Dendritic cell treated with granulocyte-macrophage colony-stimulating factor and Interleukin-4, amounts not matched to agents 40 ng/mL and 50 ng/mL, for 4 days (primary cell): Measurements from ENCODE around the gene PCBP3.
"Not testable (repeated sequence)": the region's sequence is repeated elsewhere in the genome, so short reads cannot be mapped to it uniquely, and the experiment has no call there.

Experiments used
- H3K27ac Mint-ChIP-seq: one replicate; pipeline ENCODE4 v1.8.0; 2022; ENCODE audit warnings: mild to moderate bottlenecking, mixed read lengths
- H3K27me3 Mint-ChIP-seq: one replicate; pipeline ENCODE4 v1.8.0; 2022; ENCODE audit warnings: mild to moderate bottlenecking, mixed read lengths
- H3K36me3 Mint-ChIP-seq: one replicate; pipeline ENCODE4 v1.8.0; 2022; ENCODE audit warnings: low read depth, mixed read lengths
- H3K4me1 Mint-ChIP-seq: one replicate; pipeline ENCODE4 v1.8.0; 2022; ENCODE audit warnings: low read depth, mixed read lengths
- H3K4me3 Mint-ChIP-seq: one replicate; pipeline ENCODE4 v1.8.0; 2022; ENCODE audit warnings: mild to moderate bottlenecking, moderate library complexity, mixed read lengths
- H3K9me3 Mint-ChIP-seq: one replicate; pipeline ENCODE4 v1.8.0; 2022; ENCODE audit warnings: mixed read lengths
- intact Hi-C: fragments of 100-400 bp; cut with micrococcal nuclease; formaldehyde crosslinking; loops from one replicate; pipeline ENCODE4 v1.15.0; 2022

Gene PCBP3

GRCh38 chr21:45893740-45894449, 250.4 kb downstream of the PCBP3 start:
- intact Hi-C loops = no loop called here
- H3K9me3 Mint-ChIP-seq = no peaks in the 10 kb centered on the region
- H3K4me3 Mint-ChIP-seq = no peak overlapping the region
- no peaks in the 10 kb centered on the region for H3K36me3 Mint-ChIP-seq
- H3K27ac Mint-ChIP-seq = no peak overlapping the region
- H3K4me1 Mint-ChIP-seq = peaks cover 18% of the 10 kb centered on the region
- H3K27me3 Mint-ChIP-seq = peaks cover 1% of the 10 kb centered on the region

GRCh38 chr21:45894450-45894825, 250.9 kb downstream of the PCBP3 start:
- Mint-ChIP-seq H3K27me3 (no peaks in the 10 kb centered on the region), H3K27ac (no peak overlapping the region), H3K36me3 (no peaks in the 10 kb centered on the region), H3K9me3 (no peaks in the 10 kb centered on the region), H3K4me3 (no peak overlapping the region), H3K4me1 (peaks cover 18% of the 10 kb centered on the region)
- intact Hi-C loops = no loop called here

GRCh38 chr21:45894906-45895777, 251.6 kb downstream of the PCBP3 start:
- H3K4me3 Mint-ChIP-seq = no peak overlapping the region
- H3K27ac Mint-ChIP-seq = no peak overlapping the region
- no peaks in the 10 kb centered on the region for H3K9me3 Mint-ChIP-seq
- no peaks in the 10 kb centered on the region for H3K36me3 Mint-ChIP-seq
- peaks cover 18% of the 10 kb centered on the region for H3K4me1 Mint-ChIP-seq
- intact Hi-C loops = no loop called here
- no peaks in the 10 kb centered on the region for H3K27me3 Mint-ChIP-seq

- H3K27ac Mint-ChIP-seq = no peak overlapping the region
- no peak overlapping the region for H3K4me3 Mint-ChIP-seq
- H3K27me3 Mint-ChIP-seq = no peaks in the 10 kb centered on the region
- intact Hi-C loops = no loop called here
- peaks cover 18% of the 10 kb centered on the region for H3K4me1 Mint-ChIP-seq
- H3K36me3 Mint-ChIP-seq = no peaks in the 10 kb centered on the region
- no peaks in the 10 kb centered on the region for H3K9me3 Mint-ChIP-seq
Observed at GRCh38 chr21:45895778-45896370, 252.3 kb downstream of the PCBP3 start.

- H3K4me3 Mint-ChIP-seq, H3K36me3 Mint-ChIP-seq, intact Hi-C loops, H3K27ac Mint-ChIP-seq, H3K9me3 Mint-ChIP-seq, H3K27me3 Mint-ChIP-seq: not testable (repeated sequence)
- H3K4me1 Mint-ChIP-seq = peaks cover 18% of the 10 kb centered on the region
Observed at GRCh38 chr21:45896431-45896830, 252.9 kb downstream of the PCBP3 start.

GRCh38 chr21:45897191-45898027, 253.9 kb downstream of the PCBP3 start:
- no peak overlapping the region for H3K27ac Mint-ChIP-seq
- no peaks in the 10 kb centered on the region for H3K27me3 Mint-ChIP-seq
- H3K9me3 Mint-ChIP-seq = no peaks in the 10 kb centered on the region
- no peak overlapping the region for H3K4me3 Mint-ChIP-seq
- H3K36me3 Mint-ChIP-seq = no peaks in the 10 kb centered on the region
- intact Hi-C loops = no loop called here
- peaks cover 9% of the 10 kb centered on the region for H3K4me1 Mint-ChIP-seq

GRCh38 chr21:45898028-45898350, 254.5 kb downstream of the PCBP3 start:
- H3K36me3 Mint-ChIP-seq = no peaks in the 10 kb centered on the region
- H3K4me3 Mint-ChIP-seq = no peak overlapping the region
- H3K27ac Mint-ChIP-seq = no peak overlapping the region
- H3K9me3 Mint-ChIP-seq = no peaks in the 10 kb centered on the region
- intact Hi-C loops = no loop called here
- no peaks in the 10 kb centered on the region for H3K27me3 Mint-ChIP-seq
- H3K4me1 Mint-ChIP-seq = peaks cover 3% of the 10 kb centered on the region

GRCh38 chr21:45898781-45899180, 255.3 kb downstream of the PCBP3 start:
- Mint-ChIP-seq H3K27ac (no peak overlapping the region), H3K4me3 (no peak overlapping the region), H3K27me3 (no peaks in the 10 kb centered on the region), H3K9me3 (no peaks in the 10 kb centered on the region), H3K4me1 (no peaks in the 10 kb centered on the region), H3K36me3 (no peaks in the 10 kb centered on the region)
- intact Hi-C loops = no loop called here

- no peak overlapping the region for H3K27ac Mint-ChIP-seq
- H3K9me3 Mint-ChIP-seq = no peaks in the 10 kb centered on the region
- no peaks in the 10 kb centered on the region for H3K4me1 Mint-ChIP-seq
- intact Hi-C loops = no loop called here
- no peak overlapping the region for H3K4me3 Mint-ChIP-seq
- H3K36me3 Mint-ChIP-seq = no peaks in the 10 kb centered on the region
- no peaks in the 10 kb centered on the region for H3K27me3 Mint-ChIP-seq
Observed at GRCh38 chr21:45899317-45900033, 255.9 kb downstream of the PCBP3 start.

GRCh38 chr21:45900034-45900868, 256.7 kb downstream of the PCBP3 start:
- no peak overlapping the region for H3K27ac Mint-ChIP-seq
- no peak overlapping the region for H3K4me3 Mint-ChIP-seq
- H3K36me3 Mint-ChIP-seq = no peaks in the 10 kb centered on the region
- H3K9me3 Mint-ChIP-seq = no peaks in the 10 kb centered on the region
- intact Hi-C loops = no loop called here
- H3K27me3 Mint-ChIP-seq = no peaks in the 10 kb centered on the region
- H3K4me1 Mint-ChIP-seq = no peaks in the 10 kb centered on the region

GRCh38 chr21:45901061-45901690, 257.7 kb downstream of the PCBP3 start:
- no peak overlapping the region for H3K27ac Mint-ChIP-seq
- H3K9me3 Mint-ChIP-seq = no peaks in the 10 kb centered on the region
- H3K4me3 Mint-ChIP-seq = no peak overlapping the region
- H3K36me3 Mint-ChIP-seq = no peaks in the 10 kb centered on the region
- intact Hi-C loops = no loop called here
- H3K27me3 Mint-ChIP-seq = no peaks in the 10 kb centered on the region
- H3K4me1 Mint-ChIP-seq = no peaks in the 10 kb centered on the region

- Mint-ChIP-seq H3K4me3 (no peak overlapping the region), H3K36me3 (no peaks in the 10 kb centered on the region), H3K27me3 (no peaks in the 10 kb centered on the region), H3K4me1 (no peaks in the 10 kb centered on the region), H3K27ac (no peak overlapping the region), H3K9me3 (no peaks in the 10 kb centered on the region)
- intact Hi-C loops = no loop called here
Observed at GRCh38 chr21:45902292-45902995, 258.9 kb downstream of the PCBP3 start.
